ENCODE measurements around the gene SDK2.

The SDK2 gene

GRCh38 chr17:73633736-73634135 lies 10.5 kb downstream of the SDK2 start:
- no peak for DNase-seq

- no peak for DNase-seq
Observed at GRCh38 chr17:73632513-73632912, 11.7 kb downstream of the SDK2 start.

DNA sequence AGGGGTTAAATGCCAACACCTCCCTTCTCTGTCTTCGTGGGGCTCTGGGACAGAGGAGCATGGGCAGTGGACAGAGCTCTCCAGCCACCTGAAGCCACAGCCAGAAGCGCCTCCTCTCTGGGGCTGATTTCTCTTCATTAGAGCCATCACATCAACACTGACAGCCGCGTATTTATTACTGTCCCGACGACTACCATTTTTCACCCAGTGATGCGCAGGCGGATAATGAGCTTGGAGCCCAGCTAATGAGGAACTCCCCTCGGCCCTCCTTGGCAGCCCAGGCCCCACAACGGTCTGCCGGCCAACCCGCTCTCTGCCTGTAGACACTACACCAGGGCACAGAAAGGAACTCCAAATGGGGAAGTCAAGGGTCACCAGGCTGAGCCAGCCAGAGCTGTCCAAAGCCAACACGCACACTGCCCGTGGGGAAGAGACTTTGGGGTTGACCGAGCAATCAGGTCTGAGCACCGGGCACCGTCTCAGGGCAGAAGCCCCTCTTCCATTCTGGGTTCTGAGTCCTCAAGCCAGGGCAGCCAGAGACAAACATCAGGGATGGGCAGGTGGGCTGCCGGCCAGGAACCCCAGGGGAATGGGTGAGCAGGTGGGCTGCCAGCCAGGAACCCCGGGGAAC lies 13.2 kb downstream of the SDK2 start:
- no peak for DNase-seq

DNA sequence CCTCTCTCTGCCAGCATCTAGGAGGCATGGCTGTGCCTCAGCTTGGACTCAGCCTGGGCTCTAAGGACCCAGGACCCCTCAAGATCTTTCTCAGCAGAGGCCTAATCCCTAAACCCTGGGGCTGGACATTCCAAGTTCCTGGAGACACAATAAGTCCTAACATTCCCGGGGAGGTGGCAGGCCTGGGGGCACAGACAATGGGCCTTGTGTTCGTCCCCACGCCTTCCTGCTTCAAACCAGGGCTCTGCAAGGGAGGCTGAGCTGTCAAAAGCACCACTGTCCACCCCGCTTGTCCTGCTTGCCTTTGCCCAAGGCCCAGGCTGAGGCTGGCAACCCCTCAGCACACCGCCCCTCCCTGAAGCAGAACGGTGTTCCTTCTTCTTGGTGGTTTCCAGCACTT lies 13.7 kb downstream of the SDK2 start:
- DNase-seq, result no peak

GRCh38 chr17:73628642-73629552 lies 15.3 kb downstream of the SDK2 start:
- DNase-seq, result no peak

DNA sequence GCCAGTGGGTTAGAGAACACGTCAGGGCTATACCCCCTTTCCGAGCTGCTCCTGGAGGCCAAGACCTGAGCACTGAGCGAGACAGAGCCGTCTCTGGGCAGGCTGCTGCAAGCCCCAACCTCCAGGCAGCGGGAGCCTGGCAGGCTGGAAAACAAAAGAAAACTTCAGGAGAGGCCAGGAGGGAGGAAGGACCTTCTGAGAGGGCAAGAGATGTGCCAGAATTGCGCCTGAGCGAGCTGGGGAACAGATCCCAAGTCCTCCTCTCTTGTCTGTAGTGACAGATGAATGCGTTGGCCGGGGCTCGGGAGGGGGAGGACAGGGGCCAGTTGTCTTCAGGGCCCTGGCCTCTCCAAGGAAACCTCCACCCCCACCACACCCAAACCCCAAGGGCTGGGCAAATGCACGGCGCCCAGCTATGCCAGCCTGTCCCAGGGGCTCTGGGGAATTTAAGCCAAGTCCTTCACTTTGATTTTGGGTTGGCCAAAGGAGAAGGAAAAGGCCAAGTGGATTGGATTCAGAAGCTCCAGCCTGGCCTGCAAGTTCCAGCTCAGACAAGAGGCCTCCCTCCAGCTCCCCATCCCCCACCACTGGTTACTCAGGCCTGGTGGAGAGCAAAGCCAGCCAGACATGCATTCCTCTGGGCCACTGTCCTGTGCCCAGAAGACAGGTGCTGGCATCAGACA lies 18.1 kb downstream of the SDK2 start:
- no peak for DNase-seq

DNA sequence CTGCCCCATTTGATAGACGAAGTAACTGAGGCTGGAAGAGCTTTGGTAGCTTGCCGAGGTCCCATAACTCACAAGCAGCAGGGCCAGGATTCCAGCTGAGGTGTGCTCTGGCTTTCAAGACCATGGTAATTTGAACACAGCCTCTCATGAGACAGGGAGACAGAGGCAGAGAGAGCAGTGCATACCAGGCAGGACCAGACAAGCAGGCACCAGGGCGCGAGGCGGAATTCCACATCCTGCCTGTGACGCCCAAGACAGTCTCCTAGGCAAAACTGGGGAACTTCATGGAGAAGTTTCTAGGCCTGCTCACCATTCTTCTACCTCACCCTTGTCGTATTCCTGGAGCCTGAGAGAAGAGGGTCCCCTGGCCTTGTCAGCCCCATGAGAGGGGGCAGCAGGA lies 19.2 kb downstream of the SDK2 start:
- DNase-seq, result no peak

DNA sequence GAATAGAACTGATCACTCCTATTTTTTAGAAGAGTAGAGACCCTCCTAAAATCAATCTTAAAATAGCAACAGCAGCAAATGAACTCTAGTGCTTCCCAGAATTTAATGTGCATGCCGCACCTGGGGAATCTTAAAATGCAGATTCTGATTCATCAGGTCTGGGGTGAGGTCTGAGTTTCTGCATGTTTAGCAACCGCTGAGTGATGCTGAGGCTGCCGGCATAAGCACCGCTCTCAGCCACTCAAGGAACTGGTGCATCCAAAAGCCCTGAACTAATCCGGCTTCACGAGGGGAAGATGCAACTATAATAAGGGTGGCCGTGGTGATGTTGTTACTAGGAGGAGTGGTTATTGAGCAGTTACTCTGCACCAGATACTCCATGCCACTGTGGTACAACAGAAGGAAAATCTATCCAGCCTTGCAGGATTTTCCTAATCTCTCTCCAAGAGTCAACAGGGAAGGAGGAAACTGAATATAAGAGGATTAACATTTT lies 19.7 kb downstream of the SDK2 start:
- no peak for DNase-seq

- DNase-seq, result no peak
Observed at GRCh38 chr17:73623818-73624217, 20.4 kb downstream of the SDK2 start.

GRCh38 chr17:73623247-73623646 lies 21.0 kb downstream of the SDK2 start:
- no peak for DNase-seq

DNA sequence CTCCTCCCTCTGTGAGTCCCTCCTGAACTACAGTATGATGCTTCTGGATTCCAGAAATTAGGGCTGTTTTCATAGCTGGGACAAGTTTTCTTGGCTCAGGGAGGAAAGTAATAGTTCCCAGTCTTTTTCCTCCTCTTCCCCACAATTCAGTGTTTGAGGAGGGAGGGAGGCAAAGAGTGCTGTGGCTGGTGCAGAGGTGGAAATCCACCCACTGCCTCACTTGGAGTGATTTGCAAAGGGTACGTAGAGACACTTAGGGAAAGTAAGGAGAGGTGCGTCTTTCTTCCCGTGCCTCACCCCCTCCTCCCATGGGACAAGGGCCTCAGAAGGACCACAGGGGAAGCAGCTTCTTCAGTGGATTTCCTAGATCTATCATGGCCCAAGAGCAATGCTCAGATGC lies 21.9 kb downstream of the SDK2 start:
- no peak for DNase-seq

- no peak for DNase-seq
Observed at GRCh38 chr17:73621685-73622084, 22.6 kb downstream of the SDK2 start.

DNA sequence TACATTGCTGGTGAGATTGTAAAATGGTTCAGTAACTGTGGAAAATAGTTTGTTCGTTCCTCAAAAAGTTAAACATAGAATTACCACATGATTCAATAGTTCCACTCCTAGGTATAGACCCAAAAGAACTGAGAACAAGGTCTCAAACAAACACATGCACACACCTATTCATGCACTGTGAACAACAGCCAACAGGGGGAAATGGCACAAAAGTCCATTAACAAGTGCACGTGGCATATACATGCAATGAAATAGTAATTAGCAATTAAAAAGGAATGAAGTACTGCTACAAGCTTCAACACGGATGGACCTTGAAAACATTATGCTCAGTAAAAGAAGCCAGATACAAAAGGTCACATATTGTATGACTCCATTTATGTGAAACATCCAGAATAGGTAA lies 23.8 kb downstream of the SDK2 start:
- no peak for DNase-seq

DNA sequence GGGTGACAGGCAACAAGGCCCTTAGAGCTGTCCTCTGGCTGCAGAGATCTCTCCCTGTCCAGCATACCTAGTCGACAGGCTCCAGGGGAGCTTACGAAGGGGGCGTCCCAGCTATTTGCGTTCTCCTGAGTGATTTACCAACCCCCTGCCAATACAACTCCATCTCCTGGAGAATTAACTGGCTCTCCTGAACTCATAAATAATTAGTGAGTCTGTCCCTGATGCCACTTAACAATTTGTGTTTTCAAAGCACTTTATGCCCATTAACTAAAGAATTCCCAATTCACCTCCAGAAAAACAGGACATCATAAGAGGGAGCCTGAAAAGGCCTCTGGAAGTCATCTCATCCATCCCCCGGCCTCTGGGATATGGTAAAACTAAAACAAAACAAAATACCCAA lies 26.7 kb downstream of the SDK2 start:
- no peak for DNase-seq

GRCh38 chr17:73616873-73617404 lies 27.3 kb downstream of the SDK2 start:
- DNase-seq, result no peak

- no peak for DNase-seq
Observed at GRCh38 chr17:73616120-73616872, 27.9 kb downstream of the SDK2 start.

DNA sequence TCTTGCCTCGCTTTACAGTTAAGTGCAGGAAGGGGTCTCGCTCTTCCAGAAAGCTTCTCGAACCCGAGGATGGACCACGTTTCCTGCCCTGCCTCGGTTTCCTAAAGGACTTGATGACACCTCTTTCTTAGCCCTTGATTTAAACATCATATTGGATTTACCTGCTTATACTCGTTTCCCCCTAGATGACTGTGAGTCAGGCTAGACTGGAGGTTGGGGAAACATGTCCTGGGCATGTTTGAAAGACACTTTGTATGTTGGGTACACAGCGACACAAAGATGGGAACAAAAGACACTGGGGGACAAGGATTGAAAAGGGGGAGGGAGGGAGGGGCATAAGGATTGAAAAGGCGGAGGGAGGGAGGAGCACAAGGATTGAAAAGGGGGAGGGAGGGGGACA lies 30.0 kb downstream of the SDK2 start:
- no peak for DNase-seq

GRCh38 chr17:73613271-73614233 lies 30.7 kb downstream of the SDK2 start:
- DNase-seq, result no peak

GRCh38 chr17:73612031-73612472 lies 32.2 kb downstream of the SDK2 start:
- no peak for DNase-seq

- DNase-seq, result no peak
Observed at GRCh38 chr17:73611630-73612029, 32.6 kb downstream of the SDK2 start.

DNA sequence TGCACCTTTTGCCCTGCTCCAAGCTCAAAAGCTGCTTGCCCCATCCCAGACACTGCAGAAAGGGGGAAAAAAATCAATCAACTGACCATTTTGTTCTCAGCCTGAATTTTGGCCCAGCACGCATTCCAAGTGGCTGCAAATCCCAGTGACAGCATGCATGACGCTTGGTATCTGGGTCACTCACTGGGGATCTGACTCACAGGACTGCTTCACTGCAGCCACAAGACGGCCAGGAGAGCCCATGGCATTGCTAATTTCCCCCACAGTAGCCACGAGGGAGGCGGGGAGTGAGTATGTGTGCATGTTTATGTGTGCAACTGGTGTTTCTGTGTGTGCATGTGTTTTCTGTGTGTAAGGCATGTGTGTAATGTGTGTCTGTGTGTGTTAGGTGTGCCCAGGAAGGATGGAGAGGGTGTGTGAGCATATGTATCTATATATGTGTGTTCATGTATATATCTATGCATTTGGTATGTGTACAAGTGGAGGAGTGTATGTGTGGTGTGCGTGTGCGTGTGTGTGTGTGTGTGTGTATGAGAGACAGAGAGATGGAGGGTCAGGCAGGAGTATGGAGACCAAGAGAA lies 33.8 kb downstream of the SDK2 start:
- no peak for DNase-seq

Measured in NCI-H1092 treated with DMSO at 0.1 percent for 48 hours (cell line).